Mesenchymal stem cell (in vitro differentiated cells and primary cell): ENCODE measurements around the gene FAM193B.

Experiments used
- DNase-seq: peaks from one replicate; pipeline ENCODE4 v3.0.0-alpha.2; 2013
- H2AFZ ChIP-seq: one replicate; pipeline ENCODE4 v1.6.1; 2013; ENCODE audit warnings: low read depth, mild to moderate bottlenecking, control low read depth, inconsistent platforms, low read length, moderate library complexity
- H2AK5ac ChIP-seq: 2 replicates; pipeline ENCODE4 v1.6.1; 2013; ENCODE audit warnings: low read length, moderate library complexity, mild to moderate bottlenecking, inconsistent platforms; ENCODE audit not compliant: severe bottlenecking
- H2BK120ac ChIP-seq: one replicate; pipeline ENCODE4 v1.6.1; 2013; ENCODE audit warnings: low read depth, mild to moderate bottlenecking, inconsistent platforms, low read length, moderate library complexity
- H2BK12ac ChIP-seq, 2 experiments: one replicate each; pipeline ENCODE4 v1.6.1; 2013; ENCODE audit warnings: inconsistent platforms in 2 of 2, low read length in 2 of 2, mild to moderate bottlenecking in 2 of 2, moderate library complexity in 2 of 2, control low read depth in 1 of 2
- H2BK15ac ChIP-seq: one replicate; pipeline ENCODE4 v1.6.1; 2013; ENCODE audit warnings: mild to moderate bottlenecking, low read depth, inconsistent platforms; ENCODE audit not compliant: poor library complexity, severe bottlenecking
- H2BK5ac ChIP-seq: 2 replicates; pipeline ENCODE4 v1.6.1; 2013; ENCODE audit warnings: low read depth, mild to moderate bottlenecking, low read length, control low read depth, inconsistent platforms; ENCODE audit not compliant: poor library complexity, severe bottlenecking
- H3K14ac ChIP-seq, 2 experiments: one replicate each; pipeline ENCODE4 v1.6.1; 2013; ENCODE audit warnings: inconsistent platforms in 2 of 2, low read length in 2 of 2, control low read depth in 1 of 2, mild to moderate bottlenecking in 1 of 2, moderate library complexity in 1 of 2
- H3K18ac ChIP-seq, 2 experiments: one replicate each; pipeline ENCODE4 v1.6.1; 2013; ENCODE audit warnings: inconsistent platforms in 2 of 2, low read length in 2 of 2, control low read depth in 1 of 2, low read depth in 1 of 2, mild to moderate bottlenecking in 1 of 2
- H3K23ac ChIP-seq, 2 experiments: one replicate each; pipeline ENCODE4 v1.6.1; 2013; ENCODE audit warnings: inconsistent platforms in 2 of 2, low read length in 2 of 2, mild to moderate bottlenecking in 2 of 2, moderate library complexity in 2 of 2, control low read depth in 1 of 2
- H3K27ac ChIP-seq: 2 replicates; pipeline ENCODE4 v1.5.1; 2013; ENCODE audit warnings: mild to moderate bottlenecking, moderate library complexity, low read length, control low read depth, inconsistent platforms; ENCODE audit not compliant: poor library complexity, severe bottlenecking
- H3K27me3 ChIP-seq, 2 experiments: 2 replicates each; pipeline versions ENCODE4 v1.6.1 to v1.7.0; 2013; ENCODE audit warnings: low read length in 2 of 2, mild to moderate bottlenecking in 2 of 2, moderate library complexity in 2 of 2, control low read depth in 1 of 2, inconsistent platforms in 1 of 2; ENCODE audit not compliant: control insufficient read depth in 1 of 2, insufficient read depth in 1 of 2
- H3K36me3 ChIP-seq, 2 experiments: 2 replicates each; pipeline versions ENCODE4 v1.6.1 to v1.7.0; 2013; ENCODE audit warnings: low read length in 2 of 2, control low read depth in 1 of 2, inconsistent platforms in 1 of 2, low read depth in 1 of 2, mild to moderate bottlenecking in 1 of 2; ENCODE audit not compliant: insufficient read depth in 2 of 2, control insufficient read depth in 1 of 2
- H3K4ac ChIP-seq, 2 experiments: one replicate each; pipeline ENCODE4 v1.6.1; 2013; ENCODE audit warnings: inconsistent platforms in 2 of 2, low read length in 2 of 2, mild to moderate bottlenecking in 2 of 2, moderate library complexity in 2 of 2, control low read depth in 1 of 2, low read depth in 1 of 2
- H3K4me1 ChIP-seq: 2 replicates; pipeline ENCODE4 v1.6.1; 2013; ENCODE audit warnings: low read depth, low read length, control low read depth; ENCODE audit not compliant: control insufficient read depth, insufficient read depth
- H3K4me2 ChIP-seq: 2 replicates; pipeline ENCODE4 v1.6.1; 2013; ENCODE audit warnings: low read length, mild to moderate bottlenecking, inconsistent platforms; ENCODE audit not compliant: poor library complexity, severe bottlenecking
- H3K4me3 ChIP-seq, 2 experiments: 2 replicates each; pipeline versions ENCODE4 v1.5.1 to v1.7.0; 2013; ENCODE audit warnings: low read length in 2 of 2, mild to moderate bottlenecking in 2 of 2, control low read depth in 1 of 2, low read depth in 1 of 2; ENCODE audit not compliant: insufficient read depth in 1 of 2
- H3K79me1 ChIP-seq: replicated peaks from 2 replicates; pipeline ENCODE4 v1.6.1; 2013; ENCODE audit warnings: mild to moderate bottlenecking, control low read depth, low read length, inconsistent platforms; ENCODE audit not compliant: poor library complexity, severe bottlenecking
- H3K9ac ChIP-seq: 2 replicates; pipeline ENCODE4 v1.7.0; 2013; ENCODE audit warnings: mild to moderate bottlenecking, low read length, moderate library complexity
- H3K9me3 ChIP-seq: 2 replicates; pipeline ENCODE4 v1.7.0; 2013; ENCODE audit warnings: mild to moderate bottlenecking, low read length; ENCODE audit not compliant: control insufficient read depth
- H4K8ac ChIP-seq: one replicate; pipeline ENCODE4 v1.6.1; 2013; ENCODE audit warnings: inconsistent platforms, mild to moderate bottlenecking, low read length, moderate library complexity
- H4K91ac ChIP-seq: one replicate; pipeline ENCODE4 v1.6.1; 2013; ENCODE audit warnings: mild to moderate bottlenecking, low read length, inconsistent platforms
- whole genome bisulfite sequencing: methylation state at CpG from one replicate; pipeline ENCODE4 v1.1.7; 2013; ENCODE audit warnings: mixed read lengths; 5-methylcytosine and 5-hydroxymethylcytosine counted together

FAM193B gene

DNA sequence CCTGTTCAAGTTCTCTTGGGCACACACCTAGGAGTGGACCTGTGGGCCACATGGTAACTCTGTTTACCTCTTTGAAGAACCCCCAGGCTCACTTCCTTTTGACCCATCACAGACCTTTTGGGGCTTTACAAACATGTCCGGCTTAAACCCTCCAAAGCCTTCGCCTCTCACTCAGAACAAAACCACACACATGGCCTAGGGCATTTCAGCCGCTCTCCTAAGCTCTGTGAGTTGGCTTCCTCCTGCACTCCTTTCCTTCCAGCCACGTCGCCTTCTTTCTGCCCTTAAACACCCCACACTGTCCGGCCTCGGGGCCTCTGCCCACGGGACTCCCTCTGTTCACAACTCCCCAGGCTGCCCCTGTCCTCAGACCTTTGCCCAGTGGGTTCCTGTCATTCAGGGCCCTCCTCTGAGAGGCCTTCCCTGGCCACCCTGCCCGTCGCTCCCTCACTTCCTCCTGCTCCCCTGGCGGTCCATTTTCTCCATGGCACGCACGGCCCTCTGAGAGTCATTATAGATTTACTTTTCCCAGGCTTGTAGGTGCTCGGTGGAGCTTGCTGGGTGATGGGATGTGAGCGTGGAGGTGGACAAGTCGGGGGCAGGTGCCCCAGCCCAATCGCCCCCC is 46.7 kb downstream of the FAM193B start:
- H2BK15ac ChIP-seq, result no peak overlapping the region
- WGBS, result 92% methylated on average over 17 of the region's 17 CpGs
- H2AFZ ChIP-seq, result no peak overlapping the region
- H4K91ac ChIP-seq, result no peak overlapping the region
- H3K27me3 ChIP-seq, result no peaks in the 10 kb centered on the region
- no peak overlapping the region for H3K18ac ChIP-seq
- no peaks in the 10 kb centered on the region for H3K9me3 ChIP-seq
- peaks cover 10% of the 10 kb centered on the region for H3K79me1 ChIP-seq
- H3K4ac ChIP-seq, result no peak overlapping the region
- no peak overlapping the region for H3K4me3 ChIP-seq
- H2BK12ac ChIP-seq, result no peak overlapping the region
- H3K14ac ChIP-seq, result no peak overlapping the region
- H2BK120ac ChIP-seq, result no peak overlapping the region
- no peak for DNase-seq
- peaks cover 9% of the 10 kb centered on the region for H3K4me1 ChIP-seq
- no peak overlapping the region for H3K4me2 ChIP-seq
- no peak overlapping the region for H2AK5ac ChIP-seq
- H3K23ac ChIP-seq, result no peak overlapping the region
- no peak overlapping the region for H3K9ac ChIP-seq
- H2BK5ac ChIP-seq, result no peak overlapping the region
- H4K8ac ChIP-seq, result no peak overlapping the region
- peaks cover 25 to 75% of the 10 kb centered on the region in 2 experiments for H3K36me3 ChIP-seq
- H3K27ac ChIP-seq, result no peak overlapping the region

DNA sequence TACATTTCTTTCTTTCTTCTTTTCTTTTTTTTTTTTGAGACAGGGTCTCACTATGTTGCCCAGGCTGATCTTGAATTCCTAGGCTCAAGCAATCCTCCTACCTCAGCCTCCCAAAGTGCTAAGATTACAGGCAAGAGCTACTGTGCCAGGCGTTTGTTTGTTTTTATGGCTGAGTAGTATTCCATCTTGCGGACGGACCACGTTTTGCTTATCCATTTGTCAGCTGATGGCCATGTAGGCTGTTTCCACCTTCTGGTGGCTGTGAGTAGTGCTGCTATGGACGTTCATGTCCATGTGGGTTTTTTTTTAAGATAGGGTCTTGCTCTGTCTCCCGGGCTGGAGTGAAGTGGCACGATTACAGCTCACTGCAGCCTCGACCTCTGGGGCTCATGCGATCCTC is 47.2 kb downstream of the FAM193B start:
- no peak overlapping the region for H3K18ac ChIP-seq
- 90% methylated on average over 9 of the region's 9 CpGs for WGBS
- no peak overlapping the region for H3K23ac ChIP-seq
- peak; percentile 56 for DNase-seq
- no peak overlapping the region for H2AFZ ChIP-seq
- peaks cover 19 to 71% of the 10 kb centered on the region in 2 experiments for H3K36me3 ChIP-seq
- H4K91ac ChIP-seq, result no peak overlapping the region
- no peaks in the 10 kb centered on the region for H3K27me3 ChIP-seq
- H4K8ac ChIP-seq, result no peak overlapping the region
- H3K9ac ChIP-seq, result no peak overlapping the region
- peaks cover 7% of the 10 kb centered on the region for H3K79me1 ChIP-seq
- no peak overlapping the region for H3K4ac ChIP-seq
- H2BK5ac ChIP-seq, result no peak overlapping the region
- no peak overlapping the region for H2BK12ac ChIP-seq
- no peak overlapping the region for H3K27ac ChIP-seq
- H3K4me2 ChIP-seq, result no peak overlapping the region
- no peak overlapping the region for H2AK5ac ChIP-seq
- H3K9me3 ChIP-seq, result no peaks in the 10 kb centered on the region
- H2BK15ac ChIP-seq, result no peak overlapping the region
- peaks cover 9% of the 10 kb centered on the region for H3K4me1 ChIP-seq
- no peak overlapping the region for H3K4me3 ChIP-seq
- H2BK120ac ChIP-seq, result no peak overlapping the region
- no peak overlapping the region for H3K14ac ChIP-seq

GRCh38 chr5:177505075-177505474 is 49.3 kb downstream of the FAM193B start:
- H2AFZ ChIP-seq, result no peak overlapping the region
- WGBS, result 93% methylated on average over 2 of the region's 4 CpGs

DNA sequence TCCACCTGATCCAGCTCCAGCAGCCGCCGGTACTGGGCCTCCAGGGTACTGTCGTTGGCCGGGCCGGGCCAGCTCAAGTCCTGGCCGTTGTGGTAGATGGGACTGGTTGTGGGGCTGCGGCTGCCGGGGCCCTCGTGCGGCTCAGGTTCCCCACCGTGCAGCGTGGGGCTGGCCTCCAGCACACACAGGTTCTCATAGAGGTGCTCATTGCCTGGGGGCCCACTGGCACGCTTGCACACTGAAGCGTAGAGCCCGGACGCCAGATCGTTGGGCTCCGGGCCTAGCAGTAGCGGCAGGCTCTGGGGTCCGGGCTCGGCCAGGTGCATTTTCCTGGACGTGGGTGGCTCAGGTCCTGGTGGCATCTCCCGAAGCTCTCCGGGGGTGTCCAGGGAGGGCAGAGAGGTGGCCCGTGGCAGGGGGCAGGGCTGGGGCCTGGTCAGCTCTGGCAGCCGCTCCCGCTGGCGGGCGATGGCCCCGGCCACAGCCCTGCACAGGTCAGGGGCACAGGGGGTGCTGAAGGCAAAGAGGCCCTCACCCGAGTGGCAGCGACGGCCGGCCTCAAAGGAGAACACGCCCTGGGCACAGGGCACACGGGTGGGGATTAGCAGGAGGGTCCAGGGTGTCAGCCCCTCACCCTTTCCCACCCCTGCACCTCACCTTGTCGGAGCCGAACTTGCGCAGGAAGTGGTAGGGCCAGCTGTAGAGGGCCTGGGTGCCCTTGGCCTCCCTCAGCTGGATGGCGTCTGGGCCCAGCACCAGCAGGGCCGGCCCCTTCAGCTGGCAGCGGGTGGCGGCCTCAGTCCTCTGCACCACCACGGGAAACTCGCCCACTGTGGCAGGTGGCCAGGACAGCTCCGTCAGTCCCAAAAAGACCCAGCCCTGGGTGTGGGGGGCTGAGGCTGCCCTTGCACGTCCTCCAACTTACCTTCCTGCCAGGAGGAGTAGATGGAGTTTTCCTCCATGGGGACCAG is 50.0 kb downstream of the FAM193B start:
- WGBS, result 96% methylated on average over 45 of the region's 47 CpGs
- Histone ChIP-seq H3K4me1 (peaks cover 16% of the 10 kb centered on the region), H4K8ac (no peak overlapping the region), H2BK5ac (no peak overlapping the region), H3K18ac (no peak overlapping the region), H3K4me3 (no peak overlapping the region), H2BK12ac (no peak overlapping the region), H3K79me1 (no peaks in the 10 kb centered on the region), H3K23ac (no peak overlapping the region), H3K36me3 (peaks cover 0 to 43% of the 10 kb centered on the region in 2 experiments), H3K9me3 (no peaks in the 10 kb centered on the region), H4K91ac (no peak overlapping the region), H2BK15ac (no peak overlapping the region), H3K4ac (no peak overlapping the region), H2BK120ac (no peak overlapping the region), H3K4me2 (no peak overlapping the region), H3K14ac (no peak overlapping the region), H3K9ac (no peak overlapping the region), H2AFZ (no peak overlapping the region), H3K27ac (no peak overlapping the region), H3K27me3 (no peaks in the 10 kb centered on the region), H2AK5ac (no peak overlapping the region)
- DNase-seq, result no peak

More at GRCh38 chr5:177505075-177505474, 49.3 kb downstream of the FAM193B start:
- Histone ChIP-seq H3K4me2 (no peak overlapping the region), H3K36me3 (peaks cover 0 to 50% of the 10 kb centered on the region in 2 experiments), H2BK5ac (no peak overlapping the region), H3K79me1 (peaks cover 1% of the 10 kb centered on the region), H3K23ac (no peak overlapping the region), H3K9ac (no peak overlapping the region), H3K9me3 (no peaks in the 10 kb centered on the region), H3K4me1 (peaks cover 16% of the 10 kb centered on the region), H3K4me3 (no peak overlapping the region), H3K27ac (no peak overlapping the region), H4K8ac (no peak overlapping the region), H3K4ac (no peak overlapping the region), H3K27me3 (no peaks in the 10 kb centered on the region), H2BK15ac (no peak overlapping the region), H2AK5ac (no peak overlapping the region), H3K14ac (no peak overlapping the region), H3K18ac (no peak overlapping the region), H4K91ac (no peak overlapping the region), H2BK120ac (no peak overlapping the region), H2BK12ac (no peak overlapping the region)
- no peak for DNase-seq
